Stimulated activated CD8-positive, alpha-beta memory T cell treated with anti-CD3 and anti-CD28 coated beads, Interleukin-15, amount 100 ng/mL, for 1 hour (primary cell): Measurements from ENCODE around the gene YOD1.

Experiments used
- DNase-seq: peaks from one replicate; pipeline ENCODE4 v3.0.0-alpha.2; 2020; ENCODE audit warnings: low read depth

Gene YOD1

GRCh38 chr1:207006914-207007313, 44.1 kb downstream of the YOD1 start:
- DNase-seq: no peak

- no peak for DNase-seq
Observed at GRCh38 chr1:207006083-207006482, 44.9 kb downstream of the YOD1 start.

- DNase-seq: no peak
Observed at GRCh38 chr1:207004931-207005830, 45.8 kb downstream of the YOD1 start.

- no peak for DNase-seq
Observed at GRCh38 chr1:207003210-207003609, 47.8 kb downstream of the YOD1 start.

GRCh38 chr1:207002724-207003146, 48.3 kb downstream of the YOD1 start:
- DNase-seq: no peak

GRCh38 chr1:207001492-207002245, 49.3 kb downstream of the YOD1 start:
- no peak for DNase-seq

GRCh38 chr1:207000651-207001291, 50.2 kb downstream of the YOD1 start:
- no peak for DNase-seq

GRCh38 chr1:206998816-206999215, 52.2 kb downstream of the YOD1 start:
- DNase-seq: no peak
